NCI-H1092 (cell line): Measurements from ENCODE around the gene PPM1L.

ENCODE experiments used
- DNase-seq: peaks from one replicate; lab custom pipeline; 2025; lab: John Stamatoyannopoulos, UW

The PPM1L gene

GRCh38 chr3:161042023-161042501, 286.0 kb downstream of the PPM1L start:
- no peak for DNase-seq

- DNase-seq = no peak
Measured at GRCh38 chr3:161043336-161044035, 287.5 kb downstream of the PPM1L start.

- DNase-seq = no peak
Measured at GRCh38 chr3:161049683-161050248, 293.7 kb downstream of the PPM1L start.

- DNase-seq = no peak
Measured at GRCh38 chr3:161050935-161051334, 294.9 kb downstream of the PPM1L start.

- no peak for DNase-seq
Measured at GRCh38 chr3:161051856-161052255, 295.8 kb downstream of the PPM1L start.

GRCh38 chr3:161054860-161055604, 299.0 kb downstream of the PPM1L start:
- DNase-seq = no peak

GRCh38 chr3:161064413-161064812, 308.4 kb downstream of the PPM1L start:
- no peak for DNase-seq

GRCh38 chr3:161066930-161067329, 310.9 kb downstream of the PPM1L start:
- DNase-seq = no peak

- no peak for DNase-seq
Measured at GRCh38 chr3:161067335-161067734, 311.3 kb downstream of the PPM1L start.

- DNase-seq = no peak
Measured at GRCh38 chr3:161069511-161070251, 313.6 kb downstream of the PPM1L start.

GRCh38 chr3:161070252-161070930, 314.4 kb downstream of the PPM1L start:
- DNase-seq = no peak

- DNase-seq = no peak
Measured at GRCh38 chr3:161070980-161071663, 315.1 kb downstream of the PPM1L start.

- DNase-seq = no peak
Measured at GRCh38 chr3:161072211-161072621, 316.2 kb downstream of the PPM1L start.

- no peak for DNase-seq
Measured at GRCh38 chr3:161072751-161073150, 316.7 kb downstream of the PPM1L start.

GRCh38 chr3:161073181-161073580, 317.1 kb downstream of the PPM1L start:
- DNase-seq = no peak

- DNase-seq = no peak
Measured at GRCh38 chr3:161081633-161082032, 325.6 kb downstream of the PPM1L start.

- DNase-seq = no peak
Measured at GRCh38 chr3:161082063-161082462, 326.0 kb downstream of the PPM1L start.

- no peak for DNase-seq
Measured at GRCh38 chr3:161083131-161083530, 327.1 kb downstream of the PPM1L start.

- DNase-seq = no peak
Measured at GRCh38 chr3:161084277-161084676, 328.2 kb downstream of the PPM1L start.

GRCh38 chr3:161093895-161094294, 337.9 kb downstream of the PPM1L start:
- DNase-seq = no peak

GRCh38 chr3:161096771-161097367, 340.8 kb downstream of the PPM1L start:
- no peak for DNase-seq
